BJ (cell line): ENCODE measurements around the gene CCDC40. TPM values are rescaled to one million over a fixed set of nuclear protein-coding genes. Genes with fewer than 3 reads are reported as not detected.
"Not testable (repeated sequence)": the region's sequence is repeated elsewhere in the genome, so short reads cannot be mapped to it uniquely, and the experiment has no call there.

Experiments used
- CTCF ChIA-PET: fragments of 350-600 bp; formaldehyde crosslinking; extraction: SDS; loops from one replicate; lab custom pipeline; 2021; ENCODE audit warnings: antibody characterized with exemption, inconsistent platforms; lab: Yijun Ruan, JAX
- POLR2A ChIA-PET: fragments of 300-600 bp; sonication (Branson Sonifier 250); formaldehyde crosslinking; extraction: SDS; loops from one replicate; lab custom pipeline; 2021; ENCODE audit warnings: antibody characterized with exemption; lab: Charles Lee
- DNase-seq: peaks from one replicate; pipeline ENCODE4 v3.0.0-alpha.2; 2011; ENCODE audit warnings: low read depth
- H3K27me3 ChIP-seq: 2 replicates; pipeline ENCODE4 v1.6.0; 2011; ENCODE audit warnings: low read length; ENCODE audit not compliant: control insufficient read depth, insufficient read depth
- H3K36me3 ChIP-seq: 2 replicates; pipeline ENCODE4 v1.5.1; 2011; ENCODE audit warnings: low read length; ENCODE audit not compliant: control insufficient read depth, insufficient read depth
- H3K4me3 ChIP-seq: 2 replicates; pipeline ENCODE4 v1.5.1; 2011; ENCODE audit warnings: low read depth, mild to moderate bottlenecking, control low read depth, low read length
- CTCF ChIP-seq: IDR thresholded peaks from 2 replicates; pipeline ENCODE4 v1.5.1; 2011; ENCODE audit warnings: low read depth, mild to moderate bottlenecking, control low read depth, inconsistent platforms, low read length, moderate library complexity; ENCODE audit not compliant: insufficient read depth
- polyA plus RNA-seq: library from polyadenylated mRNA; depleted of rRNA; stranded (reverse); fragments of >200 nt; gene quantifications from 2 replicates; pipeline ENCODE4 v1.2.3, GENCODE V29; 2011

CCDC40 gene
- polyA plus RNA-seq, 1 experiment, result 3.1 TPM

GRCh38 chr17:80043963-80044362 lies 7.5 kb downstream of the CCDC40 start:
- Histone ChIP-seq H3K4me3 (no peak overlapping the region), H3K27me3 (no peaks in the 10 kb centered on the region), H3K36me3 (no peaks in the 10 kb centered on the region; the same call in none of the 2 replicates)
- POLR2A ChIA-PET, result no interaction called here
- TF ChIP-seq CTCF, result no peak
- no peak for DNase-seq
- CTCF ChIA-PET, result no interaction called here

GRCh38 chr17:80045703-80046102 lies 9.3 kb downstream of the CCDC40 start:
- H3K36me3 ChIP-seq, result peaks cover under 1% of the 10 kb centered on the region
- ChIA-PET CTCF (interaction anchor here (1.4 kb wide), 1 partner anchor 37 kb away, joined by 4 read pairs; no protein-coding TSS in a partner anchor), POLR2A (no interaction called here)
- no peak for DNase-seq
- TF ChIP-seq CTCF, result no peak
- H3K27me3 ChIP-seq, result no peaks in the 10 kb centered on the region
- no peak overlapping the region for H3K4me3 ChIP-seq

- CTCF ChIA-PET, DNase-seq, H3K4me3 ChIP-seq, POLR2A ChIA-PET, H3K36me3 ChIP-seq, H3K27me3 ChIP-seq: not testable (repeated sequence)
Observed at GRCh38 chr17:80046709-80047108, 10.3 kb downstream of the CCDC40 start.

- Histone ChIP-seq H3K4me3 (no peak overlapping the region), H3K27me3 (no peaks in the 10 kb centered on the region), H3K36me3 (peaks cover 3% of the 10 kb centered on the region)
- no peak for DNase-seq
- ChIA-PET POLR2A (no interaction called here), CTCF (interaction anchor here (0.7 kb wide), 1 partner anchor 45 kb away, joined by 3 read pairs; no protein-coding TSS in a partner anchor)
- no peak for TF ChIP-seq CTCF
Observed at GRCh38 chr17:80047176-80047575, 10.7 kb downstream of the CCDC40 start.

GRCh38 chr17:80049986-80050385 lies 13.5 kb downstream of the CCDC40 start:
- no peak for DNase-seq
- TF ChIP-seq CTCF, result no peak
- ChIA-PET CTCF (interaction anchor here (1.0 to 1.5 kb wide), 3 partner anchors 33 to 43 kb away, joined by 3 to 5 read pairs (median 4); no protein-coding TSS in a partner anchor), POLR2A (no interaction called here)
- Histone ChIP-seq H3K27me3 (no peaks in the 10 kb centered on the region), H3K4me3 (no peak overlapping the region), H3K36me3 (peaks cover 3% of the 10 kb centered on the region; the same call in 1 of the 2 replicates)

- no peak for TF ChIP-seq CTCF
- DNase-seq, result no peak
- H3K27me3 ChIP-seq, result no peaks in the 10 kb centered on the region
- ChIA-PET POLR2A (interaction anchor here (0.6 kb wide), 1 partner anchor 16 kb away, joined by 9 read pairs; no protein-coding TSS in a partner anchor), CTCF (interaction anchor here (1.2 kb wide), 1 partner anchor 32 kb away, joined by 3 read pairs; no protein-coding TSS in a partner anchor)
- peaks cover 3% of the 10 kb centered on the region; the same call in 1 of the 2 replicates for H3K36me3 ChIP-seq
- no peak overlapping the region for H3K4me3 ChIP-seq
Observed at GRCh38 chr17:80050706-80051105, 14.3 kb downstream of the CCDC40 start.
